ENCODE results near the gene ALDOC.

Gene ALDOC

GRCh38 chr17:28552176-28552999 is 24.3 kb downstream of the ALDOC start, which contains the start of gene UNC119:
Gene UNC119 (minus strand): TSS chr17:28552624. CDS start chr17:28552557, 67 bp downstream.
- peak; percentile 76 for DNase-seq (ENCODE audit: low spot score)

GRCh38 chr17:28551421-28552175 is 25.1 kb downstream of the ALDOC start:
- DNase-seq (ENCODE audit: low spot score): no peak

GRCh38 chr17:28550858-28551257 is 25.8 kb downstream of the ALDOC start:
- DNase-seq (ENCODE audit: low spot score): no peak

GRCh38 chr17:28549236-28550132 is 27.2 kb downstream of the ALDOC start:
- DNase-seq (ENCODE audit: low spot score): no peak

GRCh38 chr17:28548417-28549130 is 28.1 kb downstream of the ALDOC start:
- DNase-seq (ENCODE audit: low spot score): no peak

- DNase-seq (ENCODE audit: low spot score): peak; percentile 71
These were observed 28.9 kb downstream of the ALDOC start for GRCh38 chr17:28547623-28548416.

- no peak for DNase-seq (ENCODE audit: low spot score)
These were observed 29.5 kb downstream of the ALDOC start for GRCh38 chr17:28547096-28547622.

- no peak for DNase-seq (ENCODE audit: low spot score)
These were observed 30.8 kb downstream of the ALDOC start for GRCh38 chr17:28545787-28546415.

GRCh38 chr17:28545141-28545503 is 31.6 kb downstream of the ALDOC start:
- no peak for DNase-seq (ENCODE audit: low spot score)

GRCh38 chr17:28544402-28545140 is 32.1 kb downstream of the ALDOC start:
- no peak for DNase-seq (ENCODE audit: low spot score)

GRCh38 chr17:28541439-28541838 is 35.3 kb downstream of the ALDOC start:
- DNase-seq (ENCODE audit: low spot score): no peak

- DNase-seq (ENCODE audit: low spot score): no peak
These were observed 36.5 kb downstream of the ALDOC start for GRCh38 chr17:28540231-28540630.

GRCh38 chr17:28538296-28538895 is 38.3 kb downstream of the ALDOC start:
- DNase-seq (ENCODE audit: low spot score): no peak

- no peak for DNase-seq (ENCODE audit: low spot score)
These were observed 39.5 kb downstream of the ALDOC start for GRCh38 chr17:28537219-28537610.

GRCh38 chr17:28536532-28537218 is 40.0 kb downstream of the ALDOC start:
- no peak for DNase-seq (ENCODE audit: low spot score)

GRCh38 chr17:28534740-28535375 is 41.8 kb downstream of the ALDOC start:
- DNase-seq (ENCODE audit: low spot score): no peak

GRCh38 chr17:28533091-28533807 is 43.4 kb downstream of the ALDOC start:
- DNase-seq (ENCODE audit: low spot score): no peak

All from Ammon's horn (tissue), 1 donor.